Jurkat, Clone E6-1 (cell line): ENCODE data around the gene CDC42BPB.
"Not testable (repeated sequence)": the region's sequence is repeated elsewhere in the genome, so short reads cannot be mapped to it uniquely, and the experiment has no call there.

ENCODE experiments used
- DNase-seq: peaks from one replicate; pipeline ENCODE4 v3.0.0-alpha.2; 2011; ENCODE audit warnings: low read depth, low spot score
- H3K4me3 ChIP-seq: 2 replicates; pipeline ENCODE4 v1.5.1; 2011; ENCODE audit warnings: mild to moderate bottlenecking, low read length, control low read depth, moderate library complexity

CDC42BPB gene

GRCh38 chr14:102900631-102901571, 156.4 kb downstream of the CDC42BPB start:
- no peak overlapping the region for H3K4me3 ChIP-seq

GRCh38 chr14:102899516-102899900, 157.8 kb downstream of the CDC42BPB start:
- no peak for DNase-seq
- no peak overlapping the region for H3K4me3 ChIP-seq

More at GRCh38 chr14:102900631-102901571, 156.4 kb downstream of the CDC42BPB start:
- DNase-seq = no peak

GRCh38 chr14:102898776-102899515, 158.4 kb downstream of the CDC42BPB start:
- H3K4me3 ChIP-seq = no peak overlapping the region
- no peak for DNase-seq

GRCh38 chr14:102898298-102898697, 159.1 kb downstream of the CDC42BPB start:
- DNase-seq = no peak
- no peak overlapping the region for H3K4me3 ChIP-seq

- H3K4me3 ChIP-seq = no peak overlapping the region
- no peak for DNase-seq
These were observed 159.9 kb downstream of the CDC42BPB start for GRCh38 chr14:102897299-102898027.

GRCh38 chr14:102896735-102897134, 160.6 kb downstream of the CDC42BPB start:
- not testable (repeated sequence) for DNase-seq, H3K4me3 ChIP-seq

- no peak for DNase-seq
- H3K4me3 ChIP-seq = no peak overlapping the region
These were observed 163.9 kb downstream of the CDC42BPB start for GRCh38 chr14:102893452-102893851.

GRCh38 chr14:102892651-102893050, 164.7 kb downstream of the CDC42BPB start:
- DNase-seq = no peak
- no peak overlapping the region for H3K4me3 ChIP-seq

GRCh38 chr14:102891556-102891955, 165.8 kb downstream of the CDC42BPB start:
- no peak for DNase-seq
- H3K4me3 ChIP-seq = no peak overlapping the region

- no peak for DNase-seq
- H3K4me3 ChIP-seq = no peak overlapping the region
These were observed 166.2 kb downstream of the CDC42BPB start for GRCh38 chr14:102891111-102891510.

GRCh38 chr14:102889615-102890014, 167.7 kb downstream of the CDC42BPB start:
- no peak overlapping the region for H3K4me3 ChIP-seq
- DNase-seq = no peak

GRCh38 chr14:102888748-102889147, 168.6 kb downstream of the CDC42BPB start:
- DNase-seq = no peak
- H3K4me3 ChIP-seq = no peak overlapping the region

GRCh38 chr14:102885737-102886447, 171.5 kb downstream of the CDC42BPB start:
- no peak overlapping the region for H3K4me3 ChIP-seq
- no peak for DNase-seq

GRCh38 chr14:102883554-102883953, 173.8 kb downstream of the CDC42BPB start:
- no peak overlapping the region for H3K4me3 ChIP-seq
- DNase-seq = no peak

- no peak for DNase-seq
- H3K4me3 ChIP-seq = no peak overlapping the region
These were observed 174.2 kb downstream of the CDC42BPB start for GRCh38 chr14:102883089-102883541.
